Heart left ventricle (tissue), 16 donors: ENCODE results near the gene KLHL36. TPM values are rescaled to one million over a fixed set of nuclear protein-coding genes. Genes with fewer than 3 reads are reported as not detected.

Experiments used
- ATAC-seq, 4 donors: fragments of 200-7000 bp; cut with Tn5 transposase; one replicate each; pipeline ENCODE4 v1.9.1; 2020 to 2022; ENCODE audit warnings: moderate library complexity in 4 of 4, mild to moderate bottlenecking in 3 of 4, moderate number of reproducible peaks in 1 of 4
- DNase-seq, 5 donors: peaks; one replicate each; pipeline ENCODE4 v3.0.0-alpha.2; 2020
- H3K27ac ChIP-seq, 12 donors: fragments of 200-600 bp; sonication (generic) in 4 of 12; one replicate each; pipeline versions ENCODE4 v1.5.0 to v1.8.0; 2016 to 2022; ENCODE audit warnings: mild to moderate bottlenecking in 2 of 12
- H3K27me3 ChIP-seq, 9 donors: fragments of 200-600 bp; sonication (generic) in 2 of 9; one replicate each; pipeline versions ENCODE4 v1.5.1 to v1.8.0; 2016 to 2022; ENCODE audit warnings: mild to moderate bottlenecking in 3 of 9
- H3K36me3 ChIP-seq, 9 donors: fragments of 200-600 bp; sonication (generic) in 2 of 9; one replicate each; pipeline versions ENCODE4 v1.5.0 to v1.8.0; 2018 to 2022; ENCODE audit warnings: mild to moderate bottlenecking in 2 of 9
- H3K4me1 ChIP-seq, 12 donors: fragments of 200-600 bp; sonication (generic) in 4 of 12; one replicate each; pipeline versions ENCODE4 v1.5.0 to v1.8.0; 2016 to 2022; ENCODE audit warnings: mild to moderate bottlenecking in 3 of 12
- H3K4me3 ChIP-seq, 12 donors: fragments of 200-600 bp; sonication (generic) in 4 of 12; one replicate each; pipeline versions ENCODE4 v1.5.0 to v1.8.0; 2017 to 2022; ENCODE audit warnings: mild to moderate bottlenecking in 9 of 12, moderate library complexity in 4 of 12
- H3K9me3 ChIP-seq, 12 donors: fragments of 200-600 bp; sonication (generic) in 4 of 12; one replicate each; pipeline versions ENCODE4 v1.5.0 to v1.8.0; 2016 to 2022; ENCODE audit warnings: mild to moderate bottlenecking in 1 of 12
- CTCF ChIP-seq, 12 donors: fragments of 200-600 bp; sonication (generic) in 4 of 12; IDR thresholded peaks; one replicate each; pipeline versions ENCODE4 v1.5.0 to v1.8.0; 2018 to 2022; ENCODE audit warnings: antibody characterized with exemption in 12 of 12, mild to moderate bottlenecking in 5 of 12
- POLR2A ChIP-seq, 2 donors: fragments of 450-650 bp; IDR thresholded peaks; one replicate each; pipeline ENCODE4 v1.6.1; 2017; ENCODE audit warnings: antibody characterized with exemption in 2 of 2, mild to moderate bottlenecking in 2 of 2, moderate library complexity in 2 of 2
- WGBS, 4 donors: extraction: QIAGEN DNeasy Blood & Tissue Kit in 2 of 4; methylation state at CpG; one replicate each; pipeline versions ENCODE4 v1.1.5 to v1.1.7; 2013 to 2018; 5-methylcytosine and 5-hydroxymethylcytosine counted together
- intact Hi-C, 10 donors: fragments of 100-400 bp; cut with DNase I; formaldehyde crosslinking; loops; one replicate each; pipeline versions ENCODE4 v1.11.1 to v1.14.2; 2022
- polyA plus RNA-seq, 2 donors: library from polyadenylated mRNA; stranded (reverse); fragments of 200-250 nt; gene quantifications; one replicate each; pipeline ENCODE4 v1.2.3, GENCODE V29; 2013
- total RNA-seq, 9 donors: library from RNA; depleted of rRNA in 2 of 9; stranded (reverse); fragments of >200 nt in 2 of 9; fragmentation: NEBNext Ultra II Directional in 3 of 9; extraction: Animal tissue kit (Norgen Biotek cat#: 25700) in 3 of 9; gene quantifications; one replicate each; pipeline versions ENCODE4 v1.1.0 to v1.2.4, GENCODE V29; 2016 to 2023
- donor health status: ischemic (EF 13 %, LVEDD 7.1; RV severe dilation, severe dysfunction).
- donor health status: healthy with polysubstance abuse.
- donor health status: DM: no; HTN: yes; CAD: no.
- donor health status: DM: no; HTN: no; CAD: no.
- donor health status: ischemic (EF 25% LVEDD 6.9; RV normal size, moderate dysfunction).
- donor health status: ischemic (EF 25% LVEDD 5.7; RV mildly dilated, moderate dysfunction).
- donor health status: healthy.
- donor health status: DM: yes; HTN: yes; CAD: no.
- donor health status: ischemic (EF 35%, LVEDD 5.7; RV mildly dilated, moderate dysfunction).
- donor health status: nonischemic (EF 11% LVEDD 7.7; RV severe dilation, severe dysfunction).
- donor health status: DM: yes; HTN: yes; CAD: no.
- donor health status: PGD.
- donor health status: ischemic (EF 29% LVEDD 5.4; RV normal size, mild dysfunction).
- donor health status: nonischemic (EF 23%, LVEDD 6.1; RV moderate dilation, normal function).

Gene KLHL36
- total and polyA plus RNA-seq, 11 donors = 19.2 to 93.0 (median 58.0) TPM

GRCh38 chr16:84606081-84606875, 42.0 kb upstream of the KLHL36 start:
- DNase-seq (no peak), ATAC-seq (no peak)
- intact Hi-C loops = no loop called here
- Histone ChIP-seq H3K36me3 (peaks cover 0 to 8% (median 0%) of the 10 kb centered on the region in 9 donors), H3K9me3 (peaks cover 0 to 8% (median 0%) of the 10 kb centered on the region in 12 donors), H3K4me1 (peaks cover 0 to 96% (median under 1%) of the 10 kb centered on the region in 12 donors), H3K27ac (peak overlapping the region in 1 of 12 donors; percentile 87), H3K27me3 (no peaks in the 10 kb centered on the region), H3K4me3 (no peak overlapping the region)
- no peak for TF ChIP-seq CTCF (IDR thresholded peaks at IDR 0.05)
- no peak for TF ChIP-seq POLR2A (IDR thresholded peaks at IDR 0.05)
- WGBS, 4 donors = 87 to 90% (median 88%) methylated on average over 14 of the region's 14 CpGs

- Histone ChIP-seq H3K4me1 (peaks cover 0 to 96% (median 3%) of the 10 kb centered on the region in 12 donors), H3K4me3 (peak overlapping the region in 1 of 12 donors; percentile 10), H3K27me3 (no peaks in the 10 kb centered on the region), H3K36me3 (peaks cover 0 to 8% (median 0%) of the 10 kb centered on the region in 9 donors), H3K9me3 (peaks cover 0 to 8% (median 0%) of the 10 kb centered on the region in 12 donors), H3K27ac (peak overlapping the region in 1 of 12 donors; percentile 87)
- intact Hi-C loops = no loop called here
- no peak for TF ChIP-seq CTCF (IDR thresholded peaks at IDR 0.05)
- TF ChIP-seq POLR2A (IDR thresholded peaks at IDR 0.05) = no peak
- ATAC-seq (no peak), DNase-seq (no peak)
- WGBS, 4 donors = 93 to 98% (median 97%) methylated on average over 13 of the region's 13 CpGs
These were observed 41.2 kb upstream of the KLHL36 start for GRCh38 chr16:84607061-84607460.

GRCh38 chr16:84607694-84608093, 40.6 kb upstream of the KLHL36 start:
- intact Hi-C loops = no loop called here
- Histone ChIP-seq H3K4me3 (peak overlapping the region in 1 of 12 donors; percentile 21), H3K36me3 (peaks cover 0 to 8% (median 0%) of the 10 kb centered on the region in 9 donors), H3K27ac (peak overlapping the region in 1 of 12 donors; percentile 87), H3K4me1 (peaks cover 0 to 96% (median 3%) of the 10 kb centered on the region in 12 donors), H3K27me3 (no peaks in the 10 kb centered on the region), H3K9me3 (peaks cover 0 to 8% (median 0%) of the 10 kb centered on the region in 12 donors)
- 68 to 77% (median 70%) methylated on average over 7 of the region's 7 CpGs for WGBS, 4 donors
- DNase-seq (no peak), ATAC-seq (peak; percentile 17 to 53 (median 36))
- no peak for TF ChIP-seq POLR2A (IDR thresholded peaks at IDR 0.05)
- TF ChIP-seq CTCF (IDR thresholded peaks at IDR 0.05) = no peak

GRCh38 chr16:84608282-84608681, 40.0 kb upstream of the KLHL36 start:
- Histone ChIP-seq H3K4me1 (peaks cover 0 to 93% (median under 1%) of the 10 kb centered on the region in 12 donors), H3K27me3 (no peaks in the 10 kb centered on the region), H3K36me3 (peaks cover 0 to 10% (median 0%) of the 10 kb centered on the region in 9 donors), H3K4me3 (peak overlapping the region in 1 of 12 donors; percentile 21), H3K9me3 (peaks cover 0 to 8% (median 0%) of the 10 kb centered on the region in 12 donors), H3K27ac (peak overlapping the region in 1 of 12 donors; percentile 87)
- DNase-seq (no peak), ATAC-seq (no peak)
- TF ChIP-seq CTCF (IDR thresholded peaks at IDR 0.05) = no peak
- TF ChIP-seq POLR2A (IDR thresholded peaks at IDR 0.05) = no peak
- 87 to 92% (median 89%) methylated on average over 6 of the region's 6 CpGs for WGBS, 4 donors
- intact Hi-C loops = no loop called here
